Activated naive CD4-positive, alpha-beta T cell treated with anti-CD3 and anti-CD28 coated beads, Interleukin-2, amount 50 U/mL, for 16 hours (primary cell): ENCODE measurements around the gene NLRP3.
"Not testable (repeated sequence)": the region's sequence is repeated elsewhere in the genome, so short reads cannot be mapped to it uniquely, and the experiment has no call there.

ENCODE experiments used
- DNase-seq: peaks from one replicate; pipeline ENCODE4 v3.0.0-alpha.2; 2020

The NLRP3 gene

GRCh38 chr1:247415423-247416361 lies at the start of gene NLRP3:
Gene NLRP3 (plus strand): TSS chr1:247416173. CDS start chr1:247418801, 2,628 bp downstream.
- peak; percentile 14 for DNase-seq

- not testable (repeated sequence) for DNase-seq
Observed at GRCh38 chr1:247366345-247366744, 49.6 kb upstream of the NLRP3 start.

GRCh38 chr1:247366926-247367645 lies 48.9 kb upstream of the NLRP3 start:
- DNase-seq = no peak

- DNase-seq = no peak
Observed at GRCh38 chr1:247367786-247368422, 48.1 kb upstream of the NLRP3 start.

- no peak for DNase-seq
Observed at GRCh38 chr1:247368490-247369145, 47.4 kb upstream of the NLRP3 start.

GRCh38 chr1:247370786-247371732 lies 44.9 kb upstream of the NLRP3 start:
- no peak for DNase-seq

- DNase-seq = no peak
Observed at GRCh38 chr1:247371801-247372259, 44.1 kb upstream of the NLRP3 start.

- peak; percentile 67 for DNase-seq
Observed at GRCh38 chr1:247373721-247374141, 42.2 kb upstream of the NLRP3 start.

GRCh38 chr1:247374651-247375334 lies 41.2 kb upstream of the NLRP3 start:
- DNase-seq = not testable (repeated sequence)

GRCh38 chr1:247375747-247376146 lies 40.2 kb upstream of the NLRP3 start:
- no peak for DNase-seq

- no peak for DNase-seq
Observed at GRCh38 chr1:247376659-247377058, 39.3 kb upstream of the NLRP3 start.

- not testable (repeated sequence) for DNase-seq
Observed at GRCh38 chr1:247377656-247378055, 38.3 kb upstream of the NLRP3 start.

- no peak for DNase-seq
Observed at GRCh38 chr1:247378334-247379073, 37.5 kb upstream of the NLRP3 start.

- DNase-seq = no peak
Observed at GRCh38 chr1:247385283-247385682, 30.7 kb upstream of the NLRP3 start.

- no peak for DNase-seq
Observed at GRCh38 chr1:247386217-247386616, 29.8 kb upstream of the NLRP3 start.

- no peak for DNase-seq
Observed at GRCh38 chr1:247386687-247387086, 29.3 kb upstream of the NLRP3 start.

GRCh38 chr1:247387096-247387495 lies 28.9 kb upstream of the NLRP3 start:
- no peak for DNase-seq

- DNase-seq = no peak
Observed at GRCh38 chr1:247387565-247387964, 28.4 kb upstream of the NLRP3 start.

- DNase-seq = peak; percentile 82
Observed at GRCh38 chr1:247390116-247390791, 25.7 kb upstream of the NLRP3 start.
